Measurements from ENCODE around the gene WDR1. TPM values are rescaled to one million over a fixed set of nuclear protein-coding genes. Genes with fewer than 3 reads are reported as not detected.

Gene WDR1
- polyA plus RNA-seq, 4 donors, result 180 to 224 (median 194) TPM

DNA sequence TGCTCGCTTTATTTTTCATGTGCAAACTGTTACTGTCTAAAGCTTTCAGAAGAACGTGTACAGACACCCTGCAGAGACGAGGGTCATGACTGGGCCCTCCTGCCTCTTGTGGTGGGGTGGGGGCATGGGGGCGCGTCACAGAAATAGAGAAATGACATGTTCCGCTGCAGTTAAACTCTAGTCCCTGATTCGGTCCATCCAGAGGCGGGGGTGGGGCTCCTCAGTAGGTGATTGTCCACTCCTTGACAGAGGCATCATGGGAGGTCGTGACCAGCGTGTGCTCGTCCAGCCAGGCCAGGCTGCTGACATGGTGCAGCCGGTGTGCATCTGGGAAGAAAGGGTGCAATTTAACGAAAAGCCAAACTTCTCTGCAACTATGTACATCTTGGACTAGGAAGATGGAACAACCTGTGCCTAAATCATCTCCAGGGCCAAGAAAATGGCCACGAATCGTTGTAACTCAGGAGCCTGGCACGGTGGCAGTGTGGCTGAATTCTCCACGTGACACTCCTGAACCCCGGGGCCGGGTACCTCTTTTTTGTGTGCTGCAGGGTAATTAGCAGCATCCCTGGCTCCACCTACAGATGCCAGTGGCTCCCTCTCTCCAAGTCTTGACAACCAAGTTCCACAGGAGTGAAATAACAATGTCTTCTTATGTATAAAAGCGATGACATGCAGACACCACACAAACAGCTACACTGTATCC lies 41.3 kb downstream of the WDR1 start:
- no peak for DNase-seq (ENCODE audit: low read depth in 4 of 4, low spot score in 3 of 4)

DNA sequence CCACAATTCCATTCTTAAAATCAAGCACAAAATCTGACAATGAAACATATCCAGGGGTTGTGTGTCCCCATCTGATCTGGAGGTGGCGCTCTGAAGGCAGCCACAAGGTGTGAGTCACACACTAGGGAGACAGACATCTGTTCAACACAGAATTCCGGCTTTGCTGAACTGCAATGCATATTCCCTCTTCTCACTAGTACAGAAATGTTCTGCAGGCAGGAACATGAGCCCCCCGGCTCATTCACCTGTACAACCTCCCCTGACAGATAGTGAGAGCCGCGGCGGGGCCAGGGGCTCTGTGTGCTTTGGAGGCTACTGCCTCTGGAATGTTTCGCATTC lies 41.9 kb downstream of the WDR1 start:
- no peak for DNase-seq (ENCODE audit: low read depth in 4 of 4, low spot score in 3 of 4)

- no peak for DNase-seq (ENCODE audit: low read depth in 4 of 4, low spot score in 3 of 4)
Observed at GRCh38 chr4:10074076-10074766, 42.4 kb downstream of the WDR1 start.

- DNase-seq (ENCODE audit: low read depth in 4 of 4, low spot score in 3 of 4), result no peak
Observed at GRCh38 chr4:10072420-10073017, 44.1 kb downstream of the WDR1 start.

- no peak for DNase-seq (ENCODE audit: low read depth in 4 of 4, low spot score in 3 of 4)
Observed at GRCh38 chr4:10069075-10069642, 47.4 kb downstream of the WDR1 start.

DNA sequence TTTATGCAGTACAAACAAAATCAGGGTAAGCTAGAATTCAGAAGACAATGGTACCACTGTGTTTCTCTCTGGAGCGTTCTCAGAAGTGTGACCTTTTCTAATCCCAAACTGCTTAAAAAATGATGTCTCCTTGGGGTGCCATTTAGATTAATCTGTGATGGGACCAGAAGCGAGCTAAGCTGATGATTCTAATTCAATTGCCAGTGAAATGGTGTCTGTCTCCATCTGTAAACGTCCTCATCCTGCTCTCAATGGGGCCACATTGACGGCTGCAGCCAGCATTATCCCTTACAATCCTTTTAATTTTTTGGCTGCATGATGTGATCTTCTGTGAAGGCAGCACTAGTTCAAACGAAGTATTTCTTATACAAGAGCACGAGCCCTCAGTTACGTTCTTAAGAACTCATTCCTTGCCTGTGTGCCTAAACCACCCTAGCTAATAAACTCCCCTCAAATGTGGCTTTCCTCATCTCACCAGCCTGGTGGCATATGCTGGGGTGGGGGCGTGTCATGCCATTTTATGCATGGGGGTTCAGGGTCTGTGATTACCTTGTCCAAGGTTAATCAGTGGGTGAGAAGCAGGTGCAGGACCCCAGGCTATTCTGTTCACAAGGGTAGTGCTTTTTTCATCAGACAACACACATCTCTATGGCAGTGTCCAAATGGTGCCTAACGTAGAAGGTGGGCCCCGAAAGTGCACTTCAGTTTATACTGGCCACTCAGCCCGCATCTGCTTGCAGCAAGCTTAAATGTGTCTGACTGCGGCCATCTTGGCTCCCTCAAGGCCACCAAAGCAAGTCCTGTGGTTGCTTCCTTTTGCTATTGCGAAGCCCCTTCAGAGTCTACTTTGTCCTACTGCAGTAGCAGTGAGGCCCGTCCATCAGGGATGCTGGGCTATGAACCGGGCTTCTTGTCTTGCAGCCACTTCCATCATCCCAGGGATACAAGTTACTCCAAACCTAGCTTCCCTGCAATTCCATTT lies 49.6 kb downstream of the WDR1 start:
- no peak for DNase-seq (ENCODE audit: low read depth in 4 of 4, low spot score in 3 of 4)

DNA sequence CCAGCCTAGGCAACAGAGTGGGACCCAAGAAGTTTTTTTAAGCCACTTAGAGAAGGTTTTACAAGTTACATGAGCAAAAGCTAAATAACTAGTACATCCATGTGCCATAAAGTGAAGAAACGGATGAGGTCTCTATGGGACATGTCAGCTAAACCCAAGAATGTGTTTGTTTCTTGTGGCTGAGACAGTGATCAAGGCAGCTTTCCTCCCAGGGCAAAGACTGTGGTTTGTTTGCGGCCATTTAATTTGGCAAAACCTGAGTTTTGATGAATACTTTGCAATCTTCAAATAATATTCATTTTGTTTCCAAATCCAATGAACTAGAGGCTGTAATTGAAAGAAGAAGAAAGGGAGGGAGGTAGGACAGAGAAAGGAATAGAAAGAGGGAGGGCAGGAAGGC lies 50.4 kb downstream of the WDR1 start:
- no peak for DNase-seq (ENCODE audit: low read depth in 4 of 4, low spot score in 3 of 4)

- no peak for DNase-seq (ENCODE audit: low read depth in 4 of 4, low spot score in 3 of 4)
Observed at GRCh38 chr4:10063544-10064300, 52.9 kb downstream of the WDR1 start.

GRCh38 chr4:10061650-10062415 lies 54.8 kb downstream of the WDR1 start:
- no peak for DNase-seq (ENCODE audit: low read depth in 4 of 4, low spot score in 3 of 4)

- DNase-seq (ENCODE audit: low read depth in 4 of 4, low spot score in 3 of 4), result no peak
Observed at GRCh38 chr4:10058371-10058770, 58.2 kb downstream of the WDR1 start.

GRCh38 chr4:10057023-10057395 lies 59.6 kb downstream of the WDR1 start:
- DNase-seq (ENCODE audit: low read depth in 4 of 4, low spot score in 3 of 4), result no peak

DNA sequence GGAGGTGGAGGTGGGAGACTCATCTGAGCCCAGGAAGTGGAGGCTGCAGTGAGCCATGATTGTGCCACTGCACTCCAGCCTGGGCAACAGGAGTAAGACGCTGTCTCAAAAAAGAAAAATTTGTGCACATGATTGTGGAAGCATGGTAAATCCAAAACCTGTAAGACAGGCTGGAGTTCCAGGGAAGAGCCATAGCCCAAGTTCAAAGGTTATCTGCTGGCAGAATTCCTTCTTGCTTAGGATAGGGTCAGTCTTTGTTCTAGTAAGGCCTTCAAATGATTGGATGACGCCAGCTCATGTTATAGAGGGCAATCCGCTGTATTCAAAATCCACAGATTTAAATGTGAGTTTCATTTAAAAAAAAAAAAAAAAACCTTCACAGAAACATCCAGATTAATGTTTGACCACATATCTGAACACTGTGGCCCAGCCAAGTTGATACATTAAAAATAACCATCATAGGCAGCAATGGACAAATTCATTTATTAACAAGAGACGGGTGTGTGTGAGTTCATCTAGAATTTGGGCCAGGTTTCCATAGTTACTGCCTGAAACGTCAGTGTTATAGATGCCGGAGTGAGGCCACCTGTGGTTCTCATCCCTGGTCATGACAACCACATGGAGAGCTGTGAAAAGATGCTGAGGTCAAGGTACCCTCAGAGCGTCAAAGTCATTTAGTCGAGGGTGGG lies 60.1 kb downstream of the WDR1 start:
- no peak for DNase-seq (ENCODE audit: low read depth in 4 of 4, low spot score in 3 of 4)

- DNase-seq (ENCODE audit: low read depth in 4 of 4, low spot score in 3 of 4), result no peak
Observed at GRCh38 chr4:10055871-10056270, 60.7 kb downstream of the WDR1 start.

DNA sequence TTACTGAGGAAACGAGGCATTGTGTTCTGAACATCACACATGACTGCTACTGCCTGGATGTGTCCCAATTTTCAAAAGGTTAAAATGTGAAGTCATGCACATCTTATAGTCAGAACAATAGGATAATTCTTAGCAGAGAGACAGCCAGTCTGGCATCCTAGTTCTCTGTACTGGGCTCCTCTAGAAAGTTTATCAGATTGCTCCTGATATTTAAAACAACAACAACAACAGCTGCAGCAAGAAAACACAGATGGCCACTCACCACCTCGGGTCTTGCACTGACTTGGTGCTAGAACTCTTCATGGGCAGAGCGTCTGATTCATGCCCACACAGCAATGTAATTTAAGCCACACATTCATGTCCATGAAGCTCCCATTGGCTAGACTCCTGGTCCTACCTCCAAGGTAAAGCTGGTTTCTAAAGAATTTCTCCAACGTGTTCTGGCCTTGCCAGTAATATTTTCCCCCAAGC lies 62.0 kb downstream of the WDR1 start:
- no peak for DNase-seq (ENCODE audit: low read depth in 4 of 4, low spot score in 3 of 4)

DNA sequence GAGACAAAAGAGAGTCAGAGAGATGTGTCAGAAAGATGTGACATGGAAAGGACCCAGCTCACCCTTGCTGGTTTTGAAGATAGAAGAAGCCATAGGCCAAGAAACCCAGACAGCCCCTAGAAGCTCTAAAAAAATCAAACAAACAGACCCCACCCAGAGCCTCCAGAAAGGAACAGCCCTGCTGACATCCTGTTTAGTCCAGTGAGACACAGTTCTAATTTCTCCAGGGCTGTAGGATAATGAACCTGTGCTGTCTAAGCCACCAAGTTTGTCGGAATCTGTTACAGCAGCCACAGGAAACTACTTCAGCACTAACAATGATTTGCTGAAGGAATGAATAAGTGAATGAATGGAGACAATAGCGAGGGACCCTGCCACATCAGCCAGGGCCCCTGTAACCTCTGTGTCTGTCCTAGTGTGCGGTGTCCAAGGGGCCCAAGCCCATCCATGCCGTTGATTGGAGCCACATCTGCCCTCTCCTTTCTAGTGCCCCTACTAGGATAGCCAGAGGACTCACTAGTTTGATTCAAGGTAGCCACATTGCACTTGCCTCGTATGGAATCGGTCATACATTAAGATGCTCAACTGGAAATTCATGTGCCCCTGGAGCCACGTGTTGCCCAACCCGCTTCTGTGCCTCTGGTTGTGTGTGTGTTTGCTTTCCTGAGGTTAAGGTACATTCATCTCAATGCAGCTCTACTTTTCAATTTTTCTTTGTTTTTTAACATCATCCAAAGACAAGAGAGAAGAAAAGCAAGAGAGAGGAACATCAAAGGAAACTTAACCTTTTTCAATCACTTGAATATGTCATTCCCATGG lies 62.8 kb downstream of the WDR1 start:
- DNase-seq (ENCODE audit: low read depth in 4 of 4, low spot score in 3 of 4), result no peak

GRCh38 chr4:10051517-10052135 lies 65.0 kb downstream of the WDR1 start:
- no peak for DNase-seq (ENCODE audit: low read depth in 4 of 4, low spot score in 3 of 4)

DNA sequence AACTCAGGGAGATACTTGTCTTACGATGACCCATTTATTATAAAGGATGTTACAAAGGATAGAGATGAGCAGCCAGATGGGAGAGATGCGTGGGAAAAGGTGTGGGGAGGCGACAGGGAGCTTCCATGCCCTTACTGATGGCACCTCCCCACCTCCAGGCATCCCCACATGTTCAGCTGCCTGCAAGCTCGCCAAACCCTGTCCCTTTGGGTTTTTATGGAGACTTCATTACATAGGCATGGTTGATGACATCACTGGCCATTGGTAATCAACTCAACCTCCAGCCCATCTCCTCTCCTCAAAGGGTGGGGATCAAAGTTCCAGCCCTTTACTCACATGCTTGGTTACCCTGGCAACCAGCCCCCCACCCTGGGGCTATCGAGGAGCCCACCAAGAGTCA lies 65.9 kb downstream of the WDR1 start:
- DNase-seq (ENCODE audit: low read depth in 4 of 4, low spot score in 3 of 4), result no peak

All from right renal pelvis (tissue), 4 donors.